Brain microvascular endothelial cell (primary cell): Measurements from ENCODE around the gene RPA1.

Experiments used
- DNase-seq: peaks from one replicate; pipeline ENCODE4 v3.0.0-alpha.2; 2020
- H3K27ac ChIP-seq: fragments of 250-450 bp; sonication (Bioruptor Pico); 2 replicates; pipeline ENCODE4 v1.5.1; 2020; ENCODE audit warnings: mild to moderate bottlenecking, moderate library complexity
- H3K27me3 ChIP-seq: fragments of 250-450 bp; sonication (Bioruptor Pico); replicated peaks from 2 replicates; pipeline ENCODE4 v1.5.1; 2020; ENCODE audit warnings: mild to moderate bottlenecking
- H3K36me3 ChIP-seq: fragments of 250-450 bp; sonication (Bioruptor Pico); replicated peaks from 2 replicates; pipeline ENCODE4 v1.5.1; 2020; ENCODE audit warnings: mild to moderate bottlenecking
- H3K4me3 ChIP-seq: 2 replicates; pipeline ENCODE4 v1.5.1; 2011; ENCODE audit warnings: low read depth, mild to moderate bottlenecking, control low read depth, low read length, moderate library complexity
- CTCF ChIP-seq: IDR thresholded peaks from 2 replicates; pipeline ENCODE4 v1.5.1; 2011; ENCODE audit warnings: low read depth, mild to moderate bottlenecking, moderate library complexity, low read length, control low read depth, inconsistent platforms; ENCODE audit errors: missing control alignments
- in situ Hi-C: cut with HindIII; loops from 2 replicates; pipeline ENCODE4 v1.10.0; 2017; ENCODE audit warnings: low sequenced_read_pairs, low pct_ligation_motif_present

Gene RPA1

DNA sequence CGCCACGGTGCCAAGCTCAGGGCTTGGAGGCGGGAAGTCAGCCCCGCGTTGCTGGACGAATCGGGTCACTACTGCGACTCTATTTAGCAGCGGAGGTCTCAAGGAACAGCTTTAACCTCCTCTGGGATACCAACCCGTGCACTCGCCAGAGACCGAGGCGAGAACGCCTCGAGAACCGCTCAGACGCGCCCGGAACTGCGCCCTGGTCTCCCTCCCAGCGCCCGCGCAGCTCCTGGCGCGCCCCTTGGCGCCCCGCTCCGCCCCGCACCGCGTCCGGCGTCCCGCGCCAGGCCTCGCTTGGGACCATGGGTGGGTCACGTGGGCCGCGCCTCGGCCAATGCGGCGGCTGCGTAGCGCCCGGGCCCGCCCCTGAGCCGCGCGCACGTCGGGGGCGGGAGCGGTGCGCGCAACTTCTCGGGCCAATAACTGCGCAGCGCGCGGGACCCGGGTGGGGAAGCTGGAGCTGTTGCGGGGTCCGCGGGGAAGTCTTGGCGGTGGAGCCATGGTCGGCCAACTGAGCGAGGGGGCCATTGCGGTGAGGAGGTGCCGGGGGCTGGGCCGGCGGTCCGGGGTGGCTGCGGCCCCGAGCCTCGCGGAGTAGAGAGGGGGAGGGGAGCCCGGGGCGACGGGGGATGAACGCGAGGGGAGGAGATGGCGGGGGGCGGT, at the start of gene RPA1, which contains the start of gene SMYD4:
Gene RPA1, plus strand, starts transcription at position 414 of the 666 bp plus-strand sequence. Its CDS starts 89 bp downstream, at position 503.
Gene SMYD4, minus strand, starts transcription at position 311 of the 666 bp plus-strand sequence. CDS start 1,908 bp downstream, outside the sequence.
- in situ Hi-C loops = no loop called here
- Histone ChIP-seq H3K36me3 (peaks cover 2% of the 10 kb centered on the region), H3K27ac (peak within 1 kb of the TSS; percentile 48), H3K4me3 (peak within 1 kb of the TSS; percentile 80), H3K27me3 (no peaks in the 10 kb centered on the region)
- DNase-seq = peak; percentile 65
- TF ChIP-seq CTCF = no peak

GRCh38 chr17:1782171-1782567, 47.6 kb upstream of the RPA1 start:
- no peak for DNase-seq
- Histone ChIP-seq H3K27me3 (no peaks in the 10 kb centered on the region), H3K27ac (no peak overlapping the region), H3K4me3 (no peak overlapping the region), H3K36me3 (peaks cover 14% of the 10 kb centered on the region)
- in situ Hi-C loops = loop anchor here (10.0 kb wide), 1 partner anchor 67 kb away; the partner anchor contains the start of gene TLCD2
- TF ChIP-seq CTCF = no peak

- no peak overlapping the region for H3K27ac ChIP-seq
- H3K4me3 ChIP-seq = no peak overlapping the region
- no peak for DNase-seq
- no peaks in the 10 kb centered on the region for H3K27me3 ChIP-seq
- in situ Hi-C loops = loop anchor here (10.0 kb wide), 1 partner anchor 68 kb away; the partner anchor contains the start of gene TLCD2
- no peak for TF ChIP-seq CTCF
- H3K36me3 ChIP-seq = peaks cover 14% of the 10 kb centered on the region
Measured at GRCh38 chr17:1783271-1783670, 46.5 kb upstream of the RPA1 start.

- Histone ChIP-seq H3K4me3 (no peak overlapping the region), H3K36me3 (peaks cover 10% of the 10 kb centered on the region)
Measured at GRCh38 chr17:1783834-1784611, 45.8 kb upstream of the RPA1 start.

GRCh38 chr17:1785930-1786329, 43.9 kb upstream of the RPA1 start:
- no peak for DNase-seq

More at GRCh38 chr17:1783834-1784611, 45.8 kb upstream of the RPA1 start:
- peak; percentile 29 for DNase-seq
- no peak overlapping the region for H3K27ac ChIP-seq
- peak; percentile 77 for TF ChIP-seq CTCF
- in situ Hi-C loops = loop anchor here (10.0 kb wide), 1 partner anchor 69 kb away; the partner anchor contains the start of gene TLCD2
- H3K27me3 ChIP-seq = no peaks in the 10 kb centered on the region

More at GRCh38 chr17:1785930-1786329, 43.9 kb upstream of the RPA1 start:
- in situ Hi-C loops = loop anchor here (10.0 kb wide), 1 partner anchor 71 kb away; the partner anchor contains the start of gene TLCD2
- no peak for TF ChIP-seq CTCF
- H3K4me3 ChIP-seq = no peak overlapping the region
- H3K27ac ChIP-seq = no peak overlapping the region
- H3K27me3 ChIP-seq = no peaks in the 10 kb centered on the region
- H3K36me3 ChIP-seq = peaks cover 9% of the 10 kb centered on the region
